ENCODE results near the gene RALA. TPM values are rescaled to one million over a fixed set of nuclear protein-coding genes. Genes with fewer than 3 reads are reported as not detected.
"Not testable (repeated sequence)": the region's sequence is repeated elsewhere in the genome, so short reads cannot be mapped to it uniquely, and the experiment has no call there.

RALA gene
- total RNA-seq, 4 donors from 2014 or later: 16.2 to 20.5 (median 19.0) TPM

DNA sequence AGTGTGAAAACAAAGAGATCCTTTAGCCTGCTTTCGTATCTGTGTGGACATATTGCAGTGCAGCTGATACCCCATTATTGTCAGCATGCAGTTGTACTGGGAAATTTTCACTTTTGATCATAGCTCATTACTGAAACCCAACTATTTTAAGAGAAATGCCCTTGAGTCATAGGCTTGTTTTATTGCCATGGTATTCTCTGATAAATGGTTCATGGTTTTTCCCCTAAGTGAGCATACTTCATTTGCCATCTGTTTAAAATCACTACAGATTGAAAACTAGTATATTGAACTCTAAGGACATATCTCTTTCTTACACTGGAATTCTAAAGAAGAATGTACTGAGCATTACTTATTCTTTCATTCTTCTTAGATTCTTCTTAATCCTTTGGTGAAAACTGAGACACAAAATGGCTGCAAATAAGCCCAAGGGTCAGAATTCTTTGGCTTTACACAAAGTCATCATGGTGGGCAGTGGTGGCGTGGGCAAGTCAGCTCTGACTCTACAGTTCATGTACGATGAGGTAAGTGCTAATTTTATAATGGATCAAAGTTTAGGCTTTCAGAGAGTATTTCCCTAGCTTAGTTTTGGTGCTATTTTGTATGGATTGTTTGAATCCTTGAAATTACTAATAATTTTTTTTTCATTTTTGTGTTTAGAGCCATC, 63.0 kb downstream of the RALA start:
- TF ChIP-seq POLR2A (IDR thresholded peaks at IDR 0.05): no peak
- TF ChIP-seq, protein P1, sequence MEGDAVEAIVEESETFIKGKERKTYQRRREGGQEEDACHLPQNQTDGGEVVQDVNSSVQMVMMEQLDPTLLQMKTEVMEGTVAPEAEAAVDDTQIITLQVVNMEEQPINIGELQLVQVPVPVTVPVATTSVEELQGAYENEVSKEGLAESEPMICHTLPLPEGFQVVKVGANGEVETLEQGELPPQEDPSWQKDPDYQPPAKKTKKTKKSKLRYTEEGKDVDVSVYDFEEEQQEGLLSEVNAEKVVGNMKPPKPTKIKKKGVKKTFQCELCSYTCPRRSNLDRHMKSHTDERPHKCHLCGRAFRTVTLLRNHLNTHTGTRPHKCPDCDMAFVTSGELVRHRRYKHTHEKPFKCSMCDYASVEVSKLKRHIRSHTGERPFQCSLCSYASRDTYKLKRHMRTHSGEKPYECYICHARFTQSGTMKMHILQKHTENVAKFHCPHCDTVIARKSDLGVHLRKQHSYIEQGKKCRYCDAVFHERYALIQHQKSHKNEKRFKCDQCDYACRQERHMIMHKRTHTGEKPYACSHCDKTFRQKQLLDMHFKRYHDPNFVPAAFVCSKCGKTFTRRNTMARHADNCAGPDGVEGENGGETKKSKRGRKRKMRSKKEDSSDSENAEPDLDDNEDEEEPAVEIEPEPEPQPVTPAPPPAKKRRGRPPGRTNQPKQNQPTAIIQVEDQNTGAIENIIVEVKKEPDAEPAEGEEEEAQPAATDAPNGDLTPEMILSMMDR (IDR thresholded peaks at IDR 0.05): no peak
- no peak overlapping the region for H3K4me3 ChIP-seq (ENCODE audit: low read depth, poor library complexity, severe bottlenecking)
- 78 to 81% methylated on average over 3 of the region's 3 CpGs for WGBS, 2 donors
- DNase-seq (ENCODE audit: low spot score in 2 of 2): no peak
- intact Hi-C loops (cut with DNase I; ENCODE audit: low total_unique reads): no loop called here

DNA sequence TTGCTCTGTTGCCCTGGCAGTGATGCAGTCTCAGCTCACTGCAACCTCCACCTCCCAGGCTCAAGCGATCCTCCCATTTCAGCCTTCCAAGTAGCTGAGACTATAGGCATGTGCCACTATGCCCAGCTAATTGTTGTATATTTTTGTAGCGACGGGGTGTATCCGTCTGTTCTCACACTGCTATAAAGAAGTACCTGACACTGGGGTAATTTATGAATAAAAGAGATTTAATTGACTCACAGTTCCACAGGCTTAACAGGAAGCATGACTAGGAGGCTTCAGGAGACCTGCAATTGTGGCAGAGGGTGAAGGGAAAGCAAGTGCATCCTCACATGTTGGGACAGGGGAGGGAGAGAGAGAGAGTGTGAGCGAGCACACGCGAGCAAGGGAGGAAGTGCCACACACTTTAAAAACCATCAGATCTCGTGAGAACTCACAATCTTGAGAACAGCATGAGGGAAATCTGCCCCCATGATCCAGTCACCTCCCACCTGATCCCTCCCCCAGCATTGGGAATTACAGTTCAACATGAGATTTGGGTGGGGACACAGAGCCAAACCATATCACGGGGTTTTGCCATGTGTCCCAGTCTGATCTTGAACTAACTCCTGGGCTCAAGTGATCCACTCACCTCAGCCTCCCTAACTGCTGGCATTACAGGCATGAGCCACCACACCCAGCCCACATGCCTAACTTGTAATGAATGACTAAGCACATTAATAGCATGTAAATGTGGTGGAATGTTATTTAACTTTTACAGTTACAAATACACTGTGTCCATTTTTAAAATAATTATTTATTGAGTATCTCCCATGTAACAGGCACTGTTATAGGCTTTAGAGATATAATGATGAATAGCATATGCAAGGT, 65.5 kb downstream of the RALA start:
- WGBS, 2 donors: 90 to 91% methylated on average over 9 of the region's 9 CpGs
- DNase-seq (ENCODE audit: low spot score in 2 of 2): no peak

DNA sequence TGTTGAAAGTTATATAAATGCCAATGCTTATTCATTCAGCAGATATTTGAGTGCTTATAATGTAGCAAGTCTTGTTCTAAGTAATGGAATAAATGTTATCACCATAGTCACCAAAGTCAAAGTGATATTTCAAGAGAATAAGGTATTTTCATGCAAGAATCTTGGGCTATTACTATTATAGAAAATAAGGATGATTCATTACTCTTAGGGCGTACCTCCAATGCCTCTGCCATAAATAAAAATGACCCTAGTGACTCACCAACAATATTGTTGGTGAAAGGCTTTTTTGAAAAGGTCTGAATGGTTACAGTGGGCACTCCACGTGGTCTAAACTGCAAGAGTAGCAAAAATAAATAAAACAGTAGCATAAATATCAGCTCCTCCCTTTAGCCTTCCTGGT, 68.4 kb downstream of the RALA start:
- WGBS, 2 donors: 66 to 79% methylated on average over 2 of the region's 2 CpGs
- TF ChIP-seq POLR2A (IDR thresholded peaks at IDR 0.05): no peak
- TF ChIP-seq, protein P1 (IDR thresholded peaks at IDR 0.05): no peak
- no peak overlapping the region for H3K4me3 ChIP-seq (ENCODE audit: low read depth, poor library complexity, severe bottlenecking)
- DNase-seq (ENCODE audit: low spot score in 2 of 2): no peak
- intact Hi-C loops (cut with DNase I; ENCODE audit: low total_unique reads): no loop called here

More for the DNA sequence above, 65.5 kb downstream of the RALA start:
- H3K4me3 ChIP-seq (ENCODE audit: low read depth, poor library complexity, severe bottlenecking): no peak overlapping the region
- no peak for TF ChIP-seq POLR2A (IDR thresholded peaks at IDR 0.05)
- TF ChIP-seq, protein P1 (IDR thresholded peaks at IDR 0.05): no peak
- intact Hi-C loops (cut with DNase I; ENCODE audit: low total_unique reads): no loop called here

DNA sequence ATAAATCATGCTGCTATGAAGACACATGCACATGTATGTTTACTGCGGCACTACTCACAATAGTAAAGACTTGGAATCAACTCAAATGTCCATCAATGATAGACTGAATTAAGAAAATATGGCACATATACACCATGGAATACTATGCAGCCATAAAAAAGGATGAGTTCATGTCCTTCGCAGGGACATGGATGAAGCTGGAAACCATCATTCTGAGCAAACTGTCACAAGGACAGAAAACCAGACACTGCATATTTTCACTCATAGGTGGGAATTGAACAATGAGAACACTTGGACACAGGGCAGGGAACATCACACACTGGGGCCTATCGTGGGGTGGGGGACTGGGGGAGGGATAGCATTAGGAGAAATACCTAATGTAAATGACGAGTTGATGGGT, 69.7 kb downstream of the RALA start:
- DNase-seq (ENCODE audit: low spot score in 2 of 2); H3K4me3 ChIP-seq (ENCODE audit: low read depth, poor library complexity, severe bottlenecking); intact Hi-C loops (cut with DNase I; ENCODE audit: low total_unique reads): not testable (repeated sequence)
- 96 to 97% methylated on average over 4 of the region's 4 CpGs for WGBS, 2 donors

DNA sequence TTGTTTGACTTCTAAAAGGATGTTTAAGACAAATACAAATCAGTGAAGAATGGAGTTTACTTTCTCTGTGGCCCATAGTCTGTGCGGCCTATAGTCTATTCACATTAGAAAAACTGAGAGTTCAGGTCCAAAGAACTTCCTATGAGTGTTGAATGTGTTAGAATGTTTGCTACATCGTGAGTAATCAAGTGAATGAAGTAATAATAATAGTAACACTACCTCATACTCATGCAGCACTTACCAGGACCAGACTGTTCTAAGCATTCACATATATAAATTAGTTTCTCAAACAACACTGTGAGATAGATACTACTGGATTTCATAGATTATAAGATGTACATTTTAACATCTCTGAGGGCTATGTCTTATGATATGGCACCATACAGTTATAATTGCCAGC, 70.4 kb downstream of the RALA start:
- TF ChIP-seq, protein P1 (IDR thresholded peaks at IDR 0.05): no peak
- TF ChIP-seq POLR2A (IDR thresholded peaks at IDR 0.05): no peak
- intact Hi-C loops (cut with DNase I; ENCODE audit: low total_unique reads): no loop called here
- no peak for DNase-seq (ENCODE audit: low spot score in 2 of 2)
- WGBS, 2 donors: 89 to 98% methylated on average over 2 of the region's 2 CpGs
- H3K4me3 ChIP-seq (ENCODE audit: low read depth, poor library complexity, severe bottlenecking): no peak overlapping the region

DNA sequence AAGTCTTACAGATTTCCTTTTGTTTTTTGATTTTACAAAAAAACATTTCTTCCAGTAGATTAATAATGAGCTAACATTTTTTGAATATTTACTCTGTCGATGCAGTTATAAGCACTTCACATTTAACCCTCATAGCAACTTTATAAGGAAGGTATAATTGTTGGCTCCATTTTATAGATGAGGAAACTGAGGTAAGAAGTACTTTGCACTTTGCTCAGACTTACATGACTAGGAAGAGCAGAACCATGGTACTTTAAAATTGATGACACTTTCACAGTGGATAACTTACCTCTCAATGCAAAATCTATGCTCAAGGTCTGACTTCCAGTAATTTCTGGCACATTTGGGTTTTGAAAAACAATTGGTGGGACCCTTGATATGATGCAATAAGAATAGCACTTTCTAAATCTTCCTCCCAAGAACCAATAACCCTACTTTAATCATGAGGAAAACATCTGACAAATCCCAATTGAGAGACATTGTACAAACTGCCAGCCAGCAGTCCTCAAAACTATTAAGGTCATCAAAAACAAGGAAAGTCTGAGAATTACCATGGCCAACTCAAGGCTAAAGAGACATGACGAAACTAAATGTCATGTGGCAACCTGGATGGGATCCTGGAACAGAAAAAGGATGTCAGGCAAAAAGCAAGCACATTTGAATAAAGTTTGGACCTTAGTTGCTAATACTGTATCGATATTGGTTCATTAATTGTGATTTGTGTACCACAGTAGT, 72.6 kb downstream of the RALA start:
- no peak overlapping the region for H3K4me3 ChIP-seq (ENCODE audit: low read depth, poor library complexity, severe bottlenecking)
- DNase-seq (ENCODE audit: low spot score in 2 of 2): peak in 1 of 2 donors; percentile 60
- intact Hi-C loops (cut with DNase I; ENCODE audit: low total_unique reads): no loop called here
- TF ChIP-seq, protein P1 (IDR thresholded peaks at IDR 0.05): no peak
- no peak for TF ChIP-seq POLR2A (IDR thresholded peaks at IDR 0.05)
- WGBS, 2 donors: 60 to 78% methylated on average over 3 of the region's 3 CpGs

All from lower leg skin (tissue), 4 donors.